OCI-LY7 (cell line): ENCODE data around the gene TRIM48. TPM values are rescaled to one million over a fixed set of nuclear protein-coding genes. Genes with fewer than 3 reads are reported as not detected.
"Not testable (repeated sequence)": the region's sequence is repeated elsewhere in the genome, so short reads cannot be mapped to it uniquely, and the experiment has no call there.

Experiments used
- Bru-seq: library from RNA; stranded (reverse); fragments of 400-500 nt; gene quantifications from one replicate; lab custom pipeline; 2021; lab: Mats Ljungman, UMichigan
- BruChase-seq, 2 experiments: library from RNA; stranded (reverse); fragments of 400-500 nt; gene quantifications; one replicate each; lab custom pipeline; 2021; lab: Mats Ljungman, UMichigan
- BruUV-seq: library from RNA; stranded (reverse); fragments of 400-500 nt; replicated peaks from 2 replicates; lab custom pipeline; 2021; lab: Mats Ljungman, UMichigan
- CTCF ChIA-PET: fragments of 300-600 bp; sonication (Branson Sonifier 250); formaldehyde crosslinking; loops from one replicate; lab custom pipeline; 2022; ENCODE audit warnings: antibody characterized with exemption; ENCODE audit not compliant: unreplicated experiment; lab: Charles Lee
- POLR2A ChIA-PET: fragments of 300-600 bp; sonication (Branson Sonifier 250); formaldehyde crosslinking; loops from one replicate; lab custom pipeline; 2022; ENCODE audit warnings: antibody characterized with exemption; lab: Charles Lee
- DNase-seq: peaks from one replicate; pipeline ENCODE4 v3.0.0-alpha.2; 2015; ENCODE audit warnings: low spot score
- H2AFZ ChIP-seq: fragments of 200-600 bp; sonication (generic), shearing (Covaris generic); 2 replicates; pipeline ENCODE4 v1.6.1; 2014; ENCODE audit warnings: mild to moderate bottlenecking, antibody characterized with exemption, low read length, moderate library complexity
- H3K27ac ChIP-seq: fragments of 200-600 bp; sonication (generic); 2 replicates; pipeline ENCODE4 v1.5.1; 2014; ENCODE audit warnings: mixed run types, low read depth, mild to moderate bottlenecking, moderate library complexity, low read length, inconsistent platforms; ENCODE audit not compliant: poor library complexity, severe bottlenecking
- H3K36me3 ChIP-seq: fragments of 200-600 bp; sonication (generic); 2 replicates; pipeline ENCODE4 v1.6.1; 2014; ENCODE audit warnings: mild to moderate bottlenecking, antibody characterized with exemption, low read length, moderate library complexity, mixed read lengths; ENCODE audit not compliant: insufficient read depth
- H3K4me1 ChIP-seq: fragments of 200-600 bp; sonication (generic); 2 replicates; pipeline ENCODE4 v1.5.1; 2014; ENCODE audit warnings: mild to moderate bottlenecking, low read length; ENCODE audit not compliant: insufficient read depth, poor library complexity, severe bottlenecking
- H3K4me2 ChIP-seq: fragments of 200-600 bp; sonication (generic); 2 replicates; pipeline ENCODE4 v1.6.1; 2014; ENCODE audit warnings: mild to moderate bottlenecking, low read length
- H3K4me3 ChIP-seq: fragments of 200-600 bp; sonication (generic); 2 replicates; pipeline ENCODE4 v1.5.1; 2014; ENCODE audit warnings: mild to moderate bottlenecking, low read depth, low read length; ENCODE audit not compliant: poor library complexity, severe bottlenecking
- H3K79me2 ChIP-seq: fragments of 200-600 bp; sonication (generic); 2 replicates; pipeline ENCODE4 v1.6.1; 2016; ENCODE audit warnings: low read depth, mild to moderate bottlenecking, low read length, moderate library complexity, mixed read lengths; ENCODE audit not compliant: insufficient read depth
- H3K9me2 ChIP-seq: fragments of 200-600 bp; sonication (generic); 2 replicates; pipeline ENCODE4 v1.6.1; 2016; ENCODE audit warnings: mild to moderate bottlenecking, low read length, mixed read lengths; ENCODE audit not compliant: insufficient read depth
- H3K9me3 ChIP-seq: fragments of 200-600 bp; sonication (generic); 2 replicates; pipeline ENCODE4 v1.6.1; 2014; ENCODE audit warnings: mild to moderate bottlenecking, mixed run types, low read length, mixed read lengths
- H4K20me1 ChIP-seq: fragments of 200-600 bp; sonication (generic); 2 replicates; pipeline ENCODE4 v1.6.1; 2014; ENCODE audit warnings: mild to moderate bottlenecking, antibody characterized with exemption, low read length, moderate library complexity, mixed read lengths; ENCODE audit not compliant: insufficient read depth
- EZH2phosphoT487 ChIP-seq: fragments of 200-600 bp; sonication (generic); IDR thresholded peaks from 2 replicates; pipeline ENCODE4 v1.6.1; 2018; ENCODE audit warnings: low read depth, borderline replicate concordance, mild to moderate bottlenecking, mixed run types, antibody characterized with exemption, low read length, moderate library complexity, mixed read lengths
- intact Hi-C: fragments of 100-400 bp; cut with micrococcal nuclease; formaldehyde crosslinking; loops from one replicate; pipeline ENCODE4 v1.10.0; 2022; ENCODE audit not compliant: unreplicated experiment
- long read RNA-seq: library from polyadenylated mRNA; stranded (forward); transcript quantifications from one replicate; pipeline ENCODE4 v2.0.0, GENCODE V29; 2022
- small RNA-seq: library from RNA; depleted of rRNA; stranded (forward); fragments of <200 nt; gene quantifications from one replicate; pipeline ENCODE3, GENCODE V24; 2014
- total RNA-seq, 2 experiments: library from RNA; depleted of rRNA in 1 of 2; stranded (reverse); fragments of >200 nt in 1 of 2; shearing (Covaris generic) in 1 of 2; gene quantifications; 2 replicates each; pipeline ENCODE4 v1.2.3, GENCODE V29; 2014 to 2022
- TF ChIP-seq, protein P1 (sequence below): fragments of 200-600 bp; sonication (generic); conservative IDR thresholded peaks from 2 replicates; pipeline ENCODE4 v1.5.1; 2014; ENCODE audit warnings: mild to moderate bottlenecking, antibody characterized with exemption, low read length, moderate library complexity, mixed read lengths

Gene TRIM48, protein sequence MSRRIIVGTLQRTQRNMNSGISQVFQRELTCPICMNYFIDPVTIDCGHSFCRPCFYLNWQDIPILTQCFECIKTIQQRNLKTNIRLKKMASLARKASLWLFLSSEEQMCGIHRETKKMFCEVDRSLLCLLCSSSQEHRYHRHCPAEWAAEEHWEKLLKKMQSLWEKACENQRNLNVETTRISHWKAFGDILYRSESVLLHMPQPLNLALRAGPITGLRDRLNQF
- total RNA-seq (2014; rRNA removed; shearing (Covaris generic)) = not detected in 2 replicates
- total RNA-seq (2022) = not detected in 2 replicates
- Bru-seq, nascent RNA = not detected
- BruChase-seq, experiment 1, labeled RNA remaining after a 6-hour chase = not detected
- not detected for BruChase-seq, experiment 2, labeled RNA remaining after a 2-hour chase
- long read RNA-seq = 0 reads

DNA sequence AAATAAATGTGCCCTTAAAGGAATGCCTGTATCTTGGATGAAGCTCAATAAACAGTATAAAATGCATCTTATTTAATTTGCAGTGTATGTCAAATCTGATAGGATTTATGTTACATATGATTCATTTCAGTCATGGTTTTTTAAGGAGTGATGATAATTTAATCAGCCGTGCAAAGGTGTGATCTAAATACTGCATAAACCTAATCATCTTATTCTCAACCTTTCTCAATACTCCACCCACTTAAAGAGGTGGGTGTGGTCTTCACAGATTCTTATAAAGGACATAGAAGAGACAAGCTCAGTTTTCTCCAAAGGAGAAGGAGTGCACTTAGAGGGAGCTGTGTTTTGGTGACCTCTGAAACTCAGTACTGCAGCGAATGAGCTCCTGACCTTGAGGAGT is at the start of gene TRIM48:
TRIM48 (plus strand) TSS at position 301 of the 400 bp plus-strand sequence. CDS start 113 bp downstream, outside the sequence.
- H3K36me3 ChIP-seq, H3K4me1 ChIP-seq, H4K20me1 ChIP-seq, H3K9me3 ChIP-seq, H3K4me3 ChIP-seq, BruUV-seq, DNase-seq, H3K4me2 ChIP-seq, H3K79me2 ChIP-seq, intact Hi-C loops, H3K27ac ChIP-seq, H2AFZ ChIP-seq, H3K9me2 ChIP-seq, CTCF ChIA-PET: not testable (repeated sequence)
- POLR2A ChIA-PET = interaction anchor here (0.6 kb wide), 1 partner anchor 50 kb away, joined by 3 read pairs; no protein-coding TSS in a partner anchor

DNA sequence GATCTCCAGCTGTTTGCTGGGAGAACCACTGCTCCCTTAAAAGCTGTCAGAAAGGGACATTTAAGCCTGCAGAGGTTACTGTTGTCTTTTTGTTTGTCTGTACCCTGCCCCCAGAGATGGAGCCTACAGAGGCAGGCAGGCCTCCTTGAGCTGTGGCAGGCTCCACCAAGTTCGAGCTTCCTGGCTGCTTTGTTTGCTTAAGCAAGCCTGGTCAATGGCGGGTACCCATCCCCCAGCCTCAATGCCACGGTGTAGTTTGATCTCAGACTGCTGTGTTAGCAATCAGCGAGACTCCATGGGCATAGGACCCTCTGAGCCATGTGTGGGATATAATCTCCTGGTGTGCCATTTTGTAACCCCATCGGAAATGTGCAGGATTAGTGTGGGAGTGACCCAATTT is 23.6 kb upstream of the TRIM48 start:
- H3K27ac ChIP-seq, H2AFZ ChIP-seq, POLR2A ChIA-PET, H3K4me2 ChIP-seq, H3K9me2 ChIP-seq, BruUV-seq, H3K9me3 ChIP-seq, intact Hi-C loops, H3K79me2 ChIP-seq, CTCF ChIA-PET, H4K20me1 ChIP-seq, DNase-seq, H3K4me3 ChIP-seq, H3K36me3 ChIP-seq, H3K4me1 ChIP-seq: not testable (repeated sequence)

DNA sequence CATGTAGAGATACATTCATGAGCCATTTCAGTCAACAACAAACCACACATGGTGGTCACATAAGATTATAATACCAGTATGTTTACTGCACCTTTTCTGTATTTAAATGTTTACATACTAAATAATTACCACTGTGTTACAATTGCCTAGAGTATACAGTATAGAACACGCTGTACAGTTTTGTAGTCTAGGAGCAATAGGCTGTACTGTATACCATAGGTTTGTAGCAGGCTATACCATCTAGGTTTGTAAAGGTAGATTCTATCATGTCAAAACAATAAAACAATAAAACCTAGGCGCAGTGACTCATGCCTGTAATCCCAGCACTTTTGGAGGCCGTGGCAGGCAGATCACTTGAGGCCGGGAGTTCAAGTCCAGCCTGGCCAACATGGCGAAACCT is 1.1 kb downstream of the TRIM48 start:
- no peak overlapping the region for H2AFZ ChIP-seq
- ChIA-PET POLR2A (no interaction called here), CTCF (no interaction called here)
- H3K27ac ChIP-seq = no peak overlapping the region
- no peaks in the 10 kb centered on the region for H3K9me2 ChIP-seq
- no peaks in the 10 kb centered on the region for H3K4me1 ChIP-seq
- no peaks in the 10 kb centered on the region for H4K20me1 ChIP-seq
- BruUV-seq = no TSS peak
- no peaks in the 10 kb centered on the region for H3K36me3 ChIP-seq
- H3K4me3 ChIP-seq = no peak overlapping the region
- H3K79me2 ChIP-seq = no peaks in the 10 kb centered on the region
- H3K4me2 ChIP-seq = no peak overlapping the region
- DNase-seq = no peak
- intact Hi-C loops = no loop called here
- TF ChIP-seq, protein P1, sequence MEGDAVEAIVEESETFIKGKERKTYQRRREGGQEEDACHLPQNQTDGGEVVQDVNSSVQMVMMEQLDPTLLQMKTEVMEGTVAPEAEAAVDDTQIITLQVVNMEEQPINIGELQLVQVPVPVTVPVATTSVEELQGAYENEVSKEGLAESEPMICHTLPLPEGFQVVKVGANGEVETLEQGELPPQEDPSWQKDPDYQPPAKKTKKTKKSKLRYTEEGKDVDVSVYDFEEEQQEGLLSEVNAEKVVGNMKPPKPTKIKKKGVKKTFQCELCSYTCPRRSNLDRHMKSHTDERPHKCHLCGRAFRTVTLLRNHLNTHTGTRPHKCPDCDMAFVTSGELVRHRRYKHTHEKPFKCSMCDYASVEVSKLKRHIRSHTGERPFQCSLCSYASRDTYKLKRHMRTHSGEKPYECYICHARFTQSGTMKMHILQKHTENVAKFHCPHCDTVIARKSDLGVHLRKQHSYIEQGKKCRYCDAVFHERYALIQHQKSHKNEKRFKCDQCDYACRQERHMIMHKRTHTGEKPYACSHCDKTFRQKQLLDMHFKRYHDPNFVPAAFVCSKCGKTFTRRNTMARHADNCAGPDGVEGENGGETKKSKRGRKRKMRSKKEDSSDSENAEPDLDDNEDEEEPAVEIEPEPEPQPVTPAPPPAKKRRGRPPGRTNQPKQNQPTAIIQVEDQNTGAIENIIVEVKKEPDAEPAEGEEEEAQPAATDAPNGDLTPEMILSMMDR = no peak
- no peak for TF ChIP-seq EZH2phosphoT487
- H3K9me3 ChIP-seq = no peaks in the 10 kb centered on the region

Small RNA genes lying within 50 kb of the gene (small RNA-seq; reads per million reads assigned to genes)
- gene AP005597.4 = not detected

Other genes with a start within 250 kb of the TRIM48 start
- not detected in 2 replicates for gene OR4A16, start 81.0 kb downstream of the TRIM48 start, total RNA-seq (2014; rRNA removed; shearing (Covaris generic))
- gene OR4A16, start 81.0 kb downstream of the TRIM48 start, total RNA-seq (2022) = not detected in 2 replicates
- gene OR4A15, start 105.8 kb downstream of the TRIM48 start, total RNA-seq (2014; rRNA removed; shearing (Covaris generic)) = not detected in 2 replicates
- gene OR4A15, start 105.8 kb downstream of the TRIM48 start, total RNA-seq (2022) = not detected in 2 replicates